ENCODE measurements around the gene RAB36. TPM values are rescaled to one million over a fixed set of nuclear protein-coding genes. Genes with fewer than 3 reads are reported as not detected.

Gene RAB36
- total and polyA plus RNA-seq, 8 donors = 3.8 to 15.0 (median 10.1) TPM

DNA sequence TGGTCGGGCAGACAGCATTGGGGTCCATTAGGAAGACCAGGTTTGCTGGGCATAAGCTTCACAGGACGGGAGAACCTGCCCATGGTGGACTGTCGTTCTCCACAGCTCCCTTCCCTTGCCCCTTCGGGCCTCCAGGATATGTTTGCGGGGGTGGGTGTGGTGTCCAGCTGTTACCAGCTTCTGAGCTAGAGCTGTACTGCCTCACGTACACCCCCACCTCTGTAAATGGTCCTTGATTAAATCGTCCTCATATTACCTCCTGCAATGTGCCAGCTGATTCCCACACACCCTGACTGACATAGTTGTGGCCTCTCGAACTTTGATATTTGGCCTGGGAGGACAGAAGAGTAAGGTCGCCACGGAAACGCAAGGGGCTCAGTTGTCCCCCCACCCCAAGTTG lies 18.8 kb downstream of the RAB36 start:
- intact Hi-C loops (cut with DNase I) = no loop called here
- no peak overlapping the region for H3K4me3 ChIP-seq
- peaks cover 0 to 5% of the 10 kb centered on the region in 2 donors for H3K4me1 ChIP-seq
- no peak for DNase-seq
- no peaks in the 10 kb centered on the region for H3K9me3 ChIP-seq
- TF ChIP-seq, protein P1, sequence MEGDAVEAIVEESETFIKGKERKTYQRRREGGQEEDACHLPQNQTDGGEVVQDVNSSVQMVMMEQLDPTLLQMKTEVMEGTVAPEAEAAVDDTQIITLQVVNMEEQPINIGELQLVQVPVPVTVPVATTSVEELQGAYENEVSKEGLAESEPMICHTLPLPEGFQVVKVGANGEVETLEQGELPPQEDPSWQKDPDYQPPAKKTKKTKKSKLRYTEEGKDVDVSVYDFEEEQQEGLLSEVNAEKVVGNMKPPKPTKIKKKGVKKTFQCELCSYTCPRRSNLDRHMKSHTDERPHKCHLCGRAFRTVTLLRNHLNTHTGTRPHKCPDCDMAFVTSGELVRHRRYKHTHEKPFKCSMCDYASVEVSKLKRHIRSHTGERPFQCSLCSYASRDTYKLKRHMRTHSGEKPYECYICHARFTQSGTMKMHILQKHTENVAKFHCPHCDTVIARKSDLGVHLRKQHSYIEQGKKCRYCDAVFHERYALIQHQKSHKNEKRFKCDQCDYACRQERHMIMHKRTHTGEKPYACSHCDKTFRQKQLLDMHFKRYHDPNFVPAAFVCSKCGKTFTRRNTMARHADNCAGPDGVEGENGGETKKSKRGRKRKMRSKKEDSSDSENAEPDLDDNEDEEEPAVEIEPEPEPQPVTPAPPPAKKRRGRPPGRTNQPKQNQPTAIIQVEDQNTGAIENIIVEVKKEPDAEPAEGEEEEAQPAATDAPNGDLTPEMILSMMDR (IDR thresholded peaks at IDR 0.05) = no peak
- no peak for ATAC-seq
- H3K36me3 ChIP-seq = no peaks in the 10 kb centered on the region
- H3K27ac ChIP-seq = no peak overlapping the region
- no peaks in the 10 kb centered on the region for H3K27me3 ChIP-seq

GRCh38 chr22:23166042-23166831 lies 21.0 kb downstream of the RAB36 start:
- Histone ChIP-seq H3K27ac (no peak overlapping the region), H3K36me3 (no peaks in the 10 kb centered on the region), H3K4me3 (no peak overlapping the region), H3K27me3 (no peaks in the 10 kb centered on the region), H3K4me1 (no peaks in the 10 kb centered on the region), H3K9me3 (no peaks in the 10 kb centered on the region)
- ATAC-seq (no peak), DNase-seq (peak in 2 of 4 donors; percentile 30 to 32)
- intact Hi-C loops (cut with DNase I) = no loop called here
- TF ChIP-seq, protein P1 (IDR thresholded peaks at IDR 0.05) = no peak

GRCh38 chr22:23166841-23167616 lies 21.8 kb downstream of the RAB36 start:
- H3K4me1 ChIP-seq = no peaks in the 10 kb centered on the region
- no peak overlapping the region for H3K4me3 ChIP-seq
- no peaks in the 10 kb centered on the region for H3K36me3 ChIP-seq
- ATAC-seq = no peak
- no peak overlapping the region for H3K27ac ChIP-seq
- TF ChIP-seq, protein P1 (IDR thresholded peaks at IDR 0.05) = no peak
- peak in 1 of 4 donors; percentile 24 for DNase-seq
- H3K27me3 ChIP-seq = no peaks in the 10 kb centered on the region
- H3K9me3 ChIP-seq = no peaks in the 10 kb centered on the region
- intact Hi-C loops (cut with DNase I) = no loop called here

- Histone ChIP-seq H3K27me3 (no peaks in the 10 kb centered on the region), H3K4me3 (no peak overlapping the region), H3K9me3 (no peaks in the 10 kb centered on the region), H3K27ac (no peak overlapping the region), H3K36me3 (no peaks in the 10 kb centered on the region), H3K4me1 (no peaks in the 10 kb centered on the region)
- TF ChIP-seq, protein P1 (IDR thresholded peaks at IDR 0.05) = no peak
- DNase-seq = peak in 1 of 4 donors; percentile 34
- no peak for ATAC-seq
- intact Hi-C loops (cut with DNase I) = no loop called here
Observed at GRCh38 chr22:23168391-23169042, 23.2 kb downstream of the RAB36 start.

DNA sequence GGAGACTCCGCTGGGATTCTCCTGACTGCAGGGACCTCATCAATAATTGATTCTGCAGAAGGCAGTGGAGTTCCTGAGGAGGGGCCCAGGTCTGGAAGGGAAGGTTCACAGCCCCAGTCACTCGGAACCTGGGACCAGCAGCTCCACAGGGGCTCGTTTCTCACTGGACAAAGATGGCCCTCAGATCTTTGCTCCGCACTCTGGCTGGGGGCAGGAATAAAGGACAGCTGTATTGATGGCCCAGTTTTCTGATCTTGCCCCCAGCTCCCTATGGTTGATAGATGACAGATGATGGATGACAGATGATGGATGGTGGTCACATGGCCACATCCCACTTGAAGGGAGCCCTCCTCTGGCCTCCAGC lies 23.7 kb downstream of the RAB36 start:
- no peaks in the 10 kb centered on the region for H3K9me3 ChIP-seq
- H3K27ac ChIP-seq = no peak overlapping the region
- DNase-seq (peak in 1 of 4 donors; percentile 2), ATAC-seq (no peak)
- H3K27me3 ChIP-seq = no peaks in the 10 kb centered on the region
- TF ChIP-seq, protein P1 (IDR thresholded peaks at IDR 0.05) = no peak
- H3K4me3 ChIP-seq = no peak overlapping the region
- intact Hi-C loops (cut with DNase I) = no loop called here
- no peaks in the 10 kb centered on the region for H3K36me3 ChIP-seq
- peaks cover 0 to 2% of the 10 kb centered on the region in 2 donors for H3K4me1 ChIP-seq
